Smooth muscle cell (in vitro differentiated cells): Measurements from ENCODE around the gene EHMT1. TPM values are rescaled to one million over a fixed set of nuclear protein-coding genes. Genes with fewer than 3 reads are reported as not detected.

ENCODE experiments used
- DNase-seq: peaks from one replicate; lab custom pipeline; 2025; ENCODE audit not compliant: unreplicated experiment; lab: John Stamatoyannopoulos, UW
- H2AFZ ChIP-seq: fragments of 200-600 bp; sonication (generic); 2 replicates; pipeline ENCODE4 v1.6.0; 2016; ENCODE audit warnings: antibody characterized with exemption, low read depth, mild to moderate bottlenecking
- H3F3A ChIP-seq: fragments of 200-600 bp; sonication (generic); 2 replicates; pipeline ENCODE4 v1.6.0; 2017; ENCODE audit warnings: antibody characterized with exemption, low read depth
- H3K27ac ChIP-seq: fragments of 200-600 bp; sonication (generic); 2 replicates; pipeline ENCODE4 v1.5.1; 2016; ENCODE audit warnings: low read depth, mild to moderate bottlenecking
- H3K27me3 ChIP-seq: fragments of 200-600 bp; sonication (generic); 2 replicates; pipeline ENCODE4 v1.6.1; 2016; ENCODE audit warnings: low read depth, mild to moderate bottlenecking
- H3K36me3 ChIP-seq: fragments of 200-600 bp; sonication (generic); 2 replicates; pipeline ENCODE4 v1.5.1; 2016; ENCODE audit warnings: low read depth
- H3K4me1 ChIP-seq: fragments of 200-600 bp; sonication (generic); 2 replicates; pipeline ENCODE4 v1.5.1; 2016; ENCODE audit warnings: low read depth
- H3K4me2 ChIP-seq: fragments of 200-600 bp; sonication (generic); 2 replicates; pipeline ENCODE4 v1.6.0; 2016; ENCODE audit warnings: mild to moderate bottlenecking
- H3K4me3 ChIP-seq: fragments of 200-600 bp; sonication (generic); 2 replicates; pipeline ENCODE4 v1.5.1; 2016; ENCODE audit warnings: mild to moderate bottlenecking
- H3K79me2 ChIP-seq: fragments of 200-600 bp; sonication (generic); 2 replicates; pipeline ENCODE4 v1.6.0; 2016; ENCODE audit warnings: low read depth, mild to moderate bottlenecking
- H3K9ac ChIP-seq: fragments of 200-600 bp; sonication (generic); 2 replicates; pipeline ENCODE4 v1.6.0; 2016; ENCODE audit warnings: low read depth
- H3K9me3 ChIP-seq: fragments of 200-600 bp; sonication (generic); replicated peaks from 2 replicates; pipeline ENCODE4 v1.5.1; 2016; ENCODE audit warnings: low read depth
- H4K20me1 ChIP-seq: fragments of 200-600 bp; sonication (generic); 2 replicates; pipeline ENCODE4 v1.6.0; 2016; ENCODE audit warnings: low read depth
- WGBS: methylation state at CpG from one replicate; pipeline ENCODE4 v1.1.7; 2016; ENCODE audit warnings: low lambda C conversion rate; 5-methylcytosine and 5-hydroxymethylcytosine counted together
- polyA plus RNA-seq: library from polyadenylated mRNA; unstranded; fragments of >200 nt; fragmentation: Nextera tagmentation; extraction: Ambion mirVana; gene quantifications from 2 replicates; pipeline ENCODE4 v1.2.1, GENCODE V29; 2016
- total RNA-seq: library from RNA; depleted of rRNA; stranded (reverse); fragments of >200 nt; gene quantifications from 2 replicates; pipeline ENCODE4 v1.2.3, GENCODE V29; 2014
- TF ChIP-seq, protein P1 (sequence below): fragments of 200-600 bp; sonication (generic); IDR thresholded peaks from 2 replicates; pipeline ENCODE4 v1.5.1; 2017; ENCODE audit warnings: borderline replicate concordance, mild to moderate bottlenecking, antibody characterized with exemption; ENCODE audit not compliant: insufficient read depth, poor library complexity, severe bottlenecking

The EHMT1 gene
- total and polyA plus RNA-seq, 2 experiments from 2014 or later: 23.1 to 34.1 TPM

DNA sequence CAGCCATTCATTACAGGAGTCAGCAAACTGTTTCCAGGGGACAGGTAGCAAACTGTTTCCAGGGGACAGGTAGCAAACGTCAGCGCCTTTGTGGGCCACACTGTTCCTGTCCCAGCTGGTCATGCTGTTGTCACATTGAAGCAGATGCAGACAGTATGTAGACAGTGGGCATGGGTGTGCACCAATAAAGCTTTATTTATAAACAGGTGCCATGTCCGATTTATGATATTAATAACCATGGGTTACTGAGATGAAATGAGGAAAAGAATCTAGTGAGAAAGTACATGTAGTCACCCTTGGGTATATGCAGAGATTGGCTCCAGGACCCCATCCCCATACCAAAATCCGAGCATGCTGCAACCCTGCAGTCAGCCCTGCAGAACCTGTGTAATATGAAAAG, 122.5 kb downstream of the EHMT1 start:
- Histone ChIP-seq H4K20me1 (peaks cover 44% of the 10 kb centered on the region), H3K27me3 (no peaks in the 10 kb centered on the region), H3K9ac (no peak overlapping the region), H3K9me3 (no peaks in the 10 kb centered on the region), H3K36me3 (no peaks in the 10 kb centered on the region), H2AFZ (no peak overlapping the region), H3K4me2 (no peak overlapping the region), H3K79me2 (no peaks in the 10 kb centered on the region), H3K27ac (no peak overlapping the region), H3K4me1 (no peaks in the 10 kb centered on the region), H3F3A (no peaks in the 10 kb centered on the region), H3K4me3 (no peak overlapping the region)
- TF ChIP-seq, protein P1, sequence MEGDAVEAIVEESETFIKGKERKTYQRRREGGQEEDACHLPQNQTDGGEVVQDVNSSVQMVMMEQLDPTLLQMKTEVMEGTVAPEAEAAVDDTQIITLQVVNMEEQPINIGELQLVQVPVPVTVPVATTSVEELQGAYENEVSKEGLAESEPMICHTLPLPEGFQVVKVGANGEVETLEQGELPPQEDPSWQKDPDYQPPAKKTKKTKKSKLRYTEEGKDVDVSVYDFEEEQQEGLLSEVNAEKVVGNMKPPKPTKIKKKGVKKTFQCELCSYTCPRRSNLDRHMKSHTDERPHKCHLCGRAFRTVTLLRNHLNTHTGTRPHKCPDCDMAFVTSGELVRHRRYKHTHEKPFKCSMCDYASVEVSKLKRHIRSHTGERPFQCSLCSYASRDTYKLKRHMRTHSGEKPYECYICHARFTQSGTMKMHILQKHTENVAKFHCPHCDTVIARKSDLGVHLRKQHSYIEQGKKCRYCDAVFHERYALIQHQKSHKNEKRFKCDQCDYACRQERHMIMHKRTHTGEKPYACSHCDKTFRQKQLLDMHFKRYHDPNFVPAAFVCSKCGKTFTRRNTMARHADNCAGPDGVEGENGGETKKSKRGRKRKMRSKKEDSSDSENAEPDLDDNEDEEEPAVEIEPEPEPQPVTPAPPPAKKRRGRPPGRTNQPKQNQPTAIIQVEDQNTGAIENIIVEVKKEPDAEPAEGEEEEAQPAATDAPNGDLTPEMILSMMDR: no peak
- no peak for DNase-seq
- WGBS: 92% methylated on average over 4 of the region's 4 CpGs

DNA sequence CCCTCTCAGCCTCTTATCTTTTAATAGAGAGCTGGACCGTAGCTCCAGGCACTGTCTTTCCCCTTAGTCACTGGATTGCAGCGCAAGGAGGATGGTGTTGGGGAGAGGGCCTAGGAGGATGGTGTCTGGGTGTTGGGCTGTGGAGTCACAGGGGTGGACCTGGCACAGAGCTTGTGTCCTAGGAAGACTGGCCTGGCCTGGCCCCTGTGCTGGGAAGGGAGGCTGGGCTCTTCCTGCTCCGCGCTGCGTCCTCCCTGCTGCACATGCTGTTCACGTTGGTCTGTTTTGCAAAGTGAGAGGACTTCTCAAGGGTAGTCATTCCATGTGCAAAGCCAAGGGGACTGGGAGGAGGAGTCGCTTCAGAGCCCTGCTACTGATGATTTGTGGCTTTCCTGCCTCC, 123.9 kb downstream of the EHMT1 start:
- H3K9me3 ChIP-seq: no peaks in the 10 kb centered on the region
- no peak overlapping the region for H2AFZ ChIP-seq
- WGBS: 53% methylated on average over 7 of the region's 7 CpGs
- H3K79me2 ChIP-seq: no peaks in the 10 kb centered on the region
- no peaks in the 10 kb centered on the region for H3K27me3 ChIP-seq
- H4K20me1 ChIP-seq: peaks cover 46% of the 10 kb centered on the region
- no peak overlapping the region for H3K4me3 ChIP-seq
- peaks cover 4% of the 10 kb centered on the region for H3K36me3 ChIP-seq
- no peak for DNase-seq
- TF ChIP-seq, protein P1: no peak
- H3K4me1 ChIP-seq: no peaks in the 10 kb centered on the region
- no peaks in the 10 kb centered on the region for H3F3A ChIP-seq
- peak overlapping the region; percentile 31 for H3K27ac ChIP-seq
- H3K9ac ChIP-seq: no peak overlapping the region
- no peak overlapping the region for H3K4me2 ChIP-seq

DNA sequence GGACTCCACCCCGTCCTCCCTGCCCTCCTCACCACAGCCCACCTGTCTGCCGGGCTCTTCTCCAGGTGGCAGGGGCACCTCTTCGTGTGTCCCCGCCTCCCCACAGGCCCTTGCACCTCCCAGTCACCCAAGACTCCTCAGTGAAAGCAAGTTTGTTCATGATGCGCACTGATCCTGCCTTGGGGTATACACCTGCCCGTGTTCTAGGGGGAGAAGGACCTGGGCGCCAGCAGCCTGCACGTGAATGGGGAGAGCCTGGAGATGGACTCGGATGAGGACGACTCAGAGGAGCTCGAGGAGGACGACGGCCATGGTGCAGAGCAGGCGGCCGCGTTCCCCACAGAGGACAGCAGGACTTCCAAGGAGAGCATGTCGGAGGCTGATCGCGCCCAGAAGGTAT, 124.9 kb downstream of the EHMT1 start:
- no peaks in the 10 kb centered on the region for H3F3A ChIP-seq
- no peaks in the 10 kb centered on the region for H3K9me3 ChIP-seq
- no peak for DNase-seq
- no peak overlapping the region for H2AFZ ChIP-seq
- H4K20me1 ChIP-seq: peaks cover 56% of the 10 kb centered on the region
- 97% methylated on average over 19 of the region's 19 CpGs for WGBS
- no peak overlapping the region for H3K27ac ChIP-seq
- no peaks in the 10 kb centered on the region for H3K27me3 ChIP-seq
- H3K9ac ChIP-seq: no peak overlapping the region
- H3K79me2 ChIP-seq: no peaks in the 10 kb centered on the region
- H3K4me3 ChIP-seq: no peak overlapping the region
- H3K4me2 ChIP-seq: no peak overlapping the region
- H3K4me1 ChIP-seq: no peaks in the 10 kb centered on the region
- peaks cover 4% of the 10 kb centered on the region for H3K36me3 ChIP-seq
- TF ChIP-seq, protein P1: no peak

DNA sequence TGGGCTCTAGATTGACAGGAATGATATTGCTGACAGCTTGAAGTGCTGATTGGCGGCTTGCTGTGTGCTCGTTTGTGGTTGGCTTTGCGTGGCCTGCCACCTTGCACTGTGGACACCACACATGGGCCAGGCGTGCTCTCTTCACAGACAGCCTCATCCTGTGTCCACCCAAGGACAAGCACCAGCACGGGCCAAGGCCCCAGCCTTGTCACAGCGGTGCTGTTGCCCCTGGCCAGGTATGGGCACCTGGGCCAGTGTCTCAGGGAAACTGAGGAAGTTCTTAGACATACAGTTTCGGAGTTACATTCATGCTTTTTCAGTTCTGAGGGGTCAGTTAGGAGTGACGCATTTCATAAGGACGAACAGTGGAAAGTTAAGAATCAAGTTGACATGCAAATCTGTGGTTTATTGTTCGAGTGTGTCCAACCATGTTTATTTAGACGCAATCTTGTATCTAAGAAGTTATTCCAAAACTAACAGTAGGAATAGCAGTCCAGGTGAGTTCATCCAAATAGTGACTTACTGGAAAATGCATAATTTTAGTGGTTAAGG, 125.9 kb downstream of the EHMT1 start:
- H3F3A ChIP-seq: no peaks in the 10 kb centered on the region
- peaks cover 61% of the 10 kb centered on the region for H4K20me1 ChIP-seq
- no peaks in the 10 kb centered on the region for H3K27me3 ChIP-seq
- TF ChIP-seq, protein P1: no peak
- DNase-seq: no peak
- peaks cover 3% of the 10 kb centered on the region for H3K79me2 ChIP-seq
- no peak overlapping the region for H3K4me3 ChIP-seq
- no peak overlapping the region for H3K9ac ChIP-seq
- no peak overlapping the region for H3K4me2 ChIP-seq
- no peaks in the 10 kb centered on the region for H3K4me1 ChIP-seq
- no peak overlapping the region for H2AFZ ChIP-seq
- H3K27ac ChIP-seq: no peak overlapping the region
- WGBS: 98% methylated on average over 11 of the region's 11 CpGs
- H3K9me3 ChIP-seq: no peaks in the 10 kb centered on the region
- peaks cover 4% of the 10 kb centered on the region for H3K36me3 ChIP-seq
